Epidermal melanocyte (primary cell): ENCODE measurements around the gene MARK1.

Experiments used
- DNase-seq: peaks from one replicate; pipeline ENCODE4 v3.0.0; 2011; ENCODE audit warnings: low spot score; ENCODE audit not compliant: insufficient read length

Gene MARK1

DNA sequence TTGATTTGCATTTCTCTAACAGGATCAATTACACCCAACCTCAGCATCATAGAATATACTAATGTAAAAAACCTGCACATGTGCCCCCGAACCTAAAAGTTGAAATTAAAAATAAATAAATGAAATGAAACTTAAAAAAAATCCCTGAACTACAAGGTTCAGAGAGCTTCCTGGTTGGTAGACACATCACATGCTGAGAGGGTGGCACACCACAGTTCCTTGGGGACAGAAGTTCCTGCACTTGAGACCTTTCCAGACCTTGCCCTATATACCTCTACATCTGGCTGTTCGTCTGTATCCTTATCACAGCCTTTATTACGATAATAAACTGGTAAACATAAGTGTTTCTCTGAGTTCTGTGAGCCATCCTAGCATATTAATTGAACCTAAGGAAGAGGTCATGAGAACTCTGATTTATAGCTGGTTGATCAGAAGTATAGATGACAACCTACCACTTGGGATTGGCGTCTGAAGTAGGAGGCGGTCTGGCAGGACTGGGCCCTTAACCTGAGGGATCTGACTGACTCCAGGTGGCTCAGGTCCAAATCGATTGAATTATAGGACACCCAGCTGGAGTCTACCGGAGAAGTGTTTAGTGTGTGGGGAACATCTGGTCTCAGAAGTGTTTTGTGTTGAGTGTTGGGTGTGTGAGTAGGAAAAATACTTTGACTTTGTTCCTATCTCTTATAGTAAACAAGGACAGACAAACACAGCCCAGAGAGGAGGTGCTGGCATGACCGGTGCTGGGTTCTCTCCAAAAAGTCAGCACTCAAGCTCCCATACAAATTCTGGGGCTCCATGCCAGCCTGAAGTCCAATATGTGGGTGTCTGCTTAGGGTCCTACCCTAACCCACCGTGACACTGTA lies 181.2 kb downstream of the MARK1 start:
- no peak for DNase-seq

DNA sequence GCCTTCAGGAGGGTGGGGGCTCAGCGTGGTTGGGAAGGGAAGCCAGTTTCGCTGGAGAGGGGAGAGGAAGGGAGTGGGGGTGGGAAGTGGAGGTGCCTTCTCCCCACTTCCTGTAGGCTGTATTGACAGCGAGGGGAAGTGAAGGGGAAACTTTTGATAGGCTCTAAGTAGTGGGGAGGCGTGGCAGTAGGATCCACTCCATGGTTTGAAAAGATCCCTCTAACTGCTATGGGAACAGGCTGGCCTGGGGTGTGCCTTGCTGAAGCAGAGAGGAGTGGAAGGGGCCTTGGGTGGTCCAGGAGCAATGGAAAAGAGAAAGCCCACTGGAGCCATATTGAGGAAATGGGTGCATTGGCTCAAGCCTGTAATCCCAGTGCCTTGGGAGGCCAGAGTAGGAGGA lies 182.4 kb downstream of the MARK1 start:
- no peak for DNase-seq

DNA sequence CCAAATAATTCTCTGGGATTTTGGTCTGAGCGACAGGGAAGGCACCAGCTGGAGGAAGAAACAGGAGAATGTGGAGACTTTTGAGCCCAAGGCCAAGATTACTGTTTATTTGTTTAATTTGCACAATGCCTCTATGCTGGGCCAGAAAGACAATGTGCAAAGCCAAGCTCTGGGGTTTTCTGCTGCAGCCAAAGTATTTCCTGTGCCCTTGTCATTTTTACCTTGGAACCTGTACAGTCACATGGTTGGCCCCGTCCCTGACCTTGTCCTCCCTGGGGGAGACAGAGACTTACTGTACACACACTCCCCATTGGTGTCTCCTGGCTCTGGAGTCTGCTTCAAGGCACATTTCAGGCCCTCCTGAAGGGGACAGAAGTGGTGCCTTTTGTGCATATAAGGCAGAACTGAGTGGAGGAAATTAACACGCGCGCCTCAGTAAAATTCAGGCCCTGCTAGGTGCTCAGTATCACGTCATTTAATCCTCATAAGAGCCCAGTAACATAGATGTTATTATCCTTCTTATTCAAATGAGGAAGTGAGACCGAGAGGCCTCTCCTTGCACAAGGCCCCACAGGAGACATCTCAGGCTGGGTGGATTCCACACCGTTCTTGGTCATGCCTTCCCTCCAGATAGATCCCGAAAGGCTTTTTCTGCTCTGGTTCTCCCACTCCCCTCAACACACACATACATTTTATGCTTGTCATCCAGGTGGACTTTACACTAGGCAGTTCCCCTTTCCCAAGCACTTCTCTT lies 183.3 kb downstream of the MARK1 start:
- DNase-seq: no peak
